ENCODE results near the gene CA12.

DNA sequence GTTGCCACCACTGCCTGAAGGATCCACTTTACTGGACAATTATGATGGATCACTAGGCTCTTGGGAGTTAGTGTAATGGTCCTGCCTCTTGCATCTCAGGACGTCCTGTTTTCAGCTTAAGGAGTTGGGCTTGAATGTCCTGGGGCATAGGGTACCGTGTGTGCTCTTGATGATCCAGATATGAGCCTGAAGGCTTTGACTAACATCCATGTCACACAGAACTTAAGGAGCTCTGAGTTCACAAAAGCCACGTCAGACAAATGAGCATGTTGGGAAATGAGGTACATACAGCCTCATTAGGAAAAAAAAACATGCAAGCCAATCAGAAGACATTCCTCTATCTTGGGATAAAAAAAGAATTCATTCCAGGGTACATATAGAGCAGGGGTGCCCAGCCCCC, 40.8 kb downstream of the CA12 start:
- TF ChIP-seq, protein P1, sequence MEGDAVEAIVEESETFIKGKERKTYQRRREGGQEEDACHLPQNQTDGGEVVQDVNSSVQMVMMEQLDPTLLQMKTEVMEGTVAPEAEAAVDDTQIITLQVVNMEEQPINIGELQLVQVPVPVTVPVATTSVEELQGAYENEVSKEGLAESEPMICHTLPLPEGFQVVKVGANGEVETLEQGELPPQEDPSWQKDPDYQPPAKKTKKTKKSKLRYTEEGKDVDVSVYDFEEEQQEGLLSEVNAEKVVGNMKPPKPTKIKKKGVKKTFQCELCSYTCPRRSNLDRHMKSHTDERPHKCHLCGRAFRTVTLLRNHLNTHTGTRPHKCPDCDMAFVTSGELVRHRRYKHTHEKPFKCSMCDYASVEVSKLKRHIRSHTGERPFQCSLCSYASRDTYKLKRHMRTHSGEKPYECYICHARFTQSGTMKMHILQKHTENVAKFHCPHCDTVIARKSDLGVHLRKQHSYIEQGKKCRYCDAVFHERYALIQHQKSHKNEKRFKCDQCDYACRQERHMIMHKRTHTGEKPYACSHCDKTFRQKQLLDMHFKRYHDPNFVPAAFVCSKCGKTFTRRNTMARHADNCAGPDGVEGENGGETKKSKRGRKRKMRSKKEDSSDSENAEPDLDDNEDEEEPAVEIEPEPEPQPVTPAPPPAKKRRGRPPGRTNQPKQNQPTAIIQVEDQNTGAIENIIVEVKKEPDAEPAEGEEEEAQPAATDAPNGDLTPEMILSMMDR (IDR thresholded peaks at IDR 0.05): no peak
- TF ChIP-seq, protein P2, sequence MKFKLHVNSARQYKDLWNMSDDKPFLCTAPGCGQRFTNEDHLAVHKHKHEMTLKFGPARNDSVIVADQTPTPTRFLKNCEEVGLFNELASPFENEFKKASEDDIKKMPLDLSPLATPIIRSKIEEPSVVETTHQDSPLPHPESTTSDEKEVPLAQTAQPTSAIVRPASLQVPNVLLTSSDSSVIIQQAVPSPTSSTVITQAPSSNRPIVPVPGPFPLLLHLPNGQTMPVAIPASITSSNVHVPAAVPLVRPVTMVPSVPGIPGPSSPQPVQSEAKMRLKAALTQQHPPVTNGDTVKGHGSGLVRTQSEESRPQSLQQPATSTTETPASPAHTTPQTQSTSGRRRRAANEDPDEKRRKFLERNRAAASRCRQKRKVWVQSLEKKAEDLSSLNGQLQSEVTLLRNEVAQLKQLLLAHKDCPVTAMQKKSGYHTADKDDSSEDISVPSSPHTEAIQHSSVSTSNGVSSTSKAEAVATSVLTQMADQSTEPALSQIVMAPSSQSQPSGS (CRISPR knock-in tag; IDR thresholded peaks at IDR 0.05; ENCODE audit: borderline replicate concordance, low read depth): no peak
- no peak for TF ChIP-seq NR2C2 (CRISPR knock-in tag; IDR thresholded peaks at IDR 0.05)
- no peak for TF ChIP-seq JUN (CRISPR knock-in tag; IDR thresholded peaks at IDR 0.05)
- TF ChIP-seq KAT7 (CRISPR knock-in tag; IDR thresholded peaks at IDR 0.05; ENCODE audit: borderline replicate concordance): no peak
- no peak for TF ChIP-seq IRF2 (CRISPR knock-in tag; IDR thresholded peaks at IDR 0.05; ENCODE audit: borderline replicate concordance, low read depth)
- TF ChIP-seq, protein P3, sequence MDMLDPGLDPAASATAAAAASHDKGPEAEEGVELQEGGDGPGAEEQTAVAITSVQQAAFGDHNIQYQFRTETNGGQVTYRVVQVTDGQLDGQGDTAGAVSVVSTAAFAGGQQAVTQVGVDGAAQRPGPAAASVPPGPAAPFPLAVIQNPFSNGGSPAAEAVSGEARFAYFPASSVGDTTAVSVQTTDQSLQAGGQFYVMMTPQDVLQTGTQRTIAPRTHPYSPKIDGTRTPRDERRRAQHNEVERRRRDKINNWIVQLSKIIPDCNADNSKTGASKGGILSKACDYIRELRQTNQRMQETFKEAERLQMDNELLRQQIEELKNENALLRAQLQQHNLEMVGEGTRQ (CRISPR knock-in tag; IDR thresholded peaks at IDR 0.05): no peak
- no peak for TF ChIP-seq ZNF416 (CRISPR knock-in tag; IDR thresholded peaks at IDR 0.05)
- TF ChIP-seq, protein P4, sequence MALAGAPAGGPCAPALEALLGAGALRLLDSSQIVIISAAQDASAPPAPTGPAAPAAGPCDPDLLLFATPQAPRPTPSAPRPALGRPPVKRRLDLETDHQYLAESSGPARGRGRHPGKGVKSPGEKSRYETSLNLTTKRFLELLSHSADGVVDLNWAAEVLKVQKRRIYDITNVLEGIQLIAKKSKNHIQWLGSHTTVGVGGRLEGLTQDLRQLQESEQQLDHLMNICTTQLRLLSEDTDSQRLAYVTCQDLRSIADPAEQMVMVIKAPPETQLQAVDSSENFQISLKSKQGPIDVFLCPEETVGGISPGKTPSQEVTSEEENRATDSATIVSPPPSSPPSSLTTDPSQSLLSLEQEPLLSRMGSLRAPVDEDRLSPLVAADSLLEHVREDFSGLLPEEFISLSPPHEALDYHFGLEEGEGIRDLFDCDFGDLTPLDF (CRISPR knock-in tag; IDR thresholded peaks at IDR 0.05): no peak
- TF ChIP-seq NFYB (CRISPR knock-in tag; conservative IDR thresholded peaks at IDR 0.05; ENCODE audit: low read depth): no peak
- no peak for TF ChIP-seq ETV6 (CRISPR knock-in tag; IDR thresholded peaks at IDR 0.05)
- TF ChIP-seq, protein P5, sequence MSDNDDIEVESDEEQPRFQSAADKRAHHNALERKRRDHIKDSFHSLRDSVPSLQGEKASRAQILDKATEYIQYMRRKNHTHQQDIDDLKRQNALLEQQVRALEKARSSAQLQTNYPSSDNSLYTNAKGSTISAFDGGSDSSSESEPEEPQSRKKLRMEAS (CRISPR knock-in tag; IDR thresholded peaks at IDR 0.05): no peak; the same call in 1 of the 2 replicates
- TF ChIP-seq TCF7 (CRISPR knock-in tag; IDR thresholded peaks at IDR 0.05; ENCODE audit: low read depth): no peak
